ENCODE measurements around the gene TRIM33. TPM values are rescaled to one million over a fixed set of nuclear protein-coding genes. Genes with fewer than 3 reads are reported as not detected.

Gene TRIM33
- total and polyA plus RNA-seq, 2 of the 8 experiments (the other 6 are each of a cell fraction or from before 2014, with no cell fraction given): 17.1 to 52.3 TPM

DNA sequence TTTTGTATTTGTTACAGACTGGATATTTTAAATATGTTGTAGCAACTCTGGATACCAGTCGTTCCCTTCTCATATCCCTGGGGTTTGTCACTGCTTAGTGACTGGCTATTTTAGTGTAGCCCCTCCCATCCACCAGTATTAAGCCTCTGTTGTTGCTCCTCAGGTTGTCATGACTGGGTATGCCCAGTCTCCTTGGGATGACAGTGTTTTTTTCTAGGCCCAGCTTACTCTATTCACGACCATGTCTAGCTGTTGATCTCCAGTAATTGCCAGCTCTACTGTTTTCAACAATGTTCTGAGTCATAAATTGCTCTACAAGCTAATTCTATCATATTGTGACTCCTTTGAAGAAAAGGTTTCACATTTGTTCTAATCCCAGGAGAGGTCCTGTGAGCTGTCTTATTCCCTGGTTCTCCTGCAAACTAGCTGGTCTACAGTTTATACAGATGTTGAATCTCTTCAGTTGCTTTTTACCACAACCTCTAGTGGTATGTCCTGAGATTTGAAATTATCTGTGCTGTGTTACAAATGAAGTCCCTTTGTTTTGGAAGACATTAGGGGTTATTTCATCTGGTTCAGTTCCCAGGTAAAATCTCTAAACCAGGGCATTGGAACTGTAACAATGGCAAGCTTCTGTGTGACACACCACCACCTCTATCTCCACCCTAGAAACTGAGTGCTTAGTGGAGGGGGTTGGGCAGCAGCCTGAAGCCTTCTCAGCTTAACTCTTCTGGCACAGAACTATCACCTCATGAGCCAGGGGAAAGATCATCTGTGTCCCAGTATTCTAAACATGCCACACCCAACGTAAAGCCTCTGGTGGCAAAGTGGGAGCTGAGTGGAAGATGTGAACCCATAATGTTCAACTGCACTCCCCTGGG, 124.6 kb downstream of the TRIM33 start:
- Histone ChIP-seq H3K27me3 (replicated peaks in 1 of 4; ENCODE audit: control insufficient read depth in 3 of 4, extremely low read depth in 1 of 4, insufficient read depth in 3 of 4, low read length in 3 of 4) (no peaks in the 10 kb centered on the region), H2BK15ac (ENCODE audit: low read length) (no peak overlapping the region), H4K91ac (replicated peaks; ENCODE audit: insufficient read length, low read length) (no peak overlapping the region), H3K4ac (replicated peaks; ENCODE audit: insufficient read length, low read depth, low read length) (no peak overlapping the region), H4K8ac (ENCODE audit: extremely low read depth, insufficient read depth, low read length) (no peak overlapping the region), H3K9me3 (ENCODE audit: insufficient read depth in 2 of 2, low read depth in 1 of 2, low read length in 1 of 2) (no peaks in the 10 kb centered on the region), H3K79me2 (ENCODE audit: control insufficient read depth in 1 of 2, insufficient read depth in 2 of 2, low read length in 2 of 2) (no peaks in the 10 kb centered on the region), H2AK5ac (ENCODE audit: low read depth, low read length) (no peak overlapping the region), H3K4me2 (ENCODE audit: insufficient read depth in 1 of 2, low read depth in 2 of 2, low read length in 2 of 2) (no peak overlapping the region), H2AFZ (ENCODE audit: low read length) (no peak overlapping the region), H3K36me3 (ENCODE audit: control insufficient read depth in 2 of 4, insufficient read depth in 4 of 4, low read length in 3 of 4) (no peaks in the 10 kb centered on the region), H3K56ac (replicated peaks; ENCODE audit: insufficient read length, low read depth, low read length) (no peak overlapping the region), H2BK20ac (ENCODE audit: low read length) (no peak overlapping the region), H3K4me3 (ENCODE audit: extremely low read depth in 1 of 4, insufficient read depth in 2 of 4, low read depth in 3 of 4, low read length in 4 of 4) (no peak overlapping the region), H4K20me1 (replicated peaks in 1 of 2; ENCODE audit: control insufficient read depth in 1 of 2, insufficient read depth in 2 of 2, low read length in 2 of 2) (no peaks in the 10 kb centered on the region), H3K23me2 (ENCODE audit: low read depth, low read length) (no peaks in the 10 kb centered on the region), H3K4me1 (replicated peaks in 1 of 4; ENCODE audit: control insufficient read depth in 3 of 4, insufficient read depth in 4 of 4, low read length in 3 of 4) (peaks cover 0 to 5% (median 0%) of the 10 kb centered on the region in 4 experiments; a peak in 3 of 7 replicates), H3K27ac (ENCODE audit: low read depth, low read length) (no peak overlapping the region), H2BK12ac (ENCODE audit: low read depth, low read length) (no peak overlapping the region), H3K18ac (ENCODE audit: extremely low read depth, low read length) (no peak overlapping the region), H4K5ac (ENCODE audit: insufficient read length, low read depth, low read length) (no peak overlapping the region), H3K79me1 (ENCODE audit: low read depth, low read length) (no peaks in the 10 kb centered on the region), H2BK120ac (replicated peaks; ENCODE audit: low read depth, low read length) (no peak overlapping the region), H3K9ac (replicated peaks in 1 of 4; ENCODE audit: extremely low read depth in 1 of 4, low read depth in 3 of 4, low read length in 3 of 4) (no peak overlapping the region), H3K14ac (ENCODE audit: insufficient read length) (no peak overlapping the region), H3K23ac (ENCODE audit: insufficient read length) (no peak overlapping the region), H2BK5ac (ENCODE audit: low read depth, low read length) (no peak overlapping the region)
- FAIRE-seq (no peak), DNase-seq (ENCODE audit: low read depth in 1 of 2, low spot score in 2 of 2) (peak in 1 of 2 experiments; percentile 27)
- ChIA-PET CTCF (ENCODE audit: partially characterized antibody) (interaction anchor here (0.6 to 2.9 kb wide), 6 partner anchors 16 to 174 kb away, joined by 3 to 16 read pairs (median 5); no protein-coding TSS in a partner anchor), POLR2A (ENCODE audit: partially characterized antibody) (interaction anchor here (0.6 to 1.2 kb wide), 3 partner anchors 9 to 276 kb away, joined by 3 to 4 read pairs (median 3); no protein-coding TSS in a partner anchor)
- WGBS, 2 experiments (ENCODE audit: extremely low coverage in 1 of 2, insufficient coverage in 1 of 2, insufficient read length in 1 of 2, insufficient replicate concordance in 2 of 2, low coverage in 1 of 2, low lambda C conversion rate in 2 of 2, missing lambda C conversion rate in 1 of 2): 80% methylated on average over 3 of the region's 3 CpGs; no CpG with 5 or more reads in 1 of the 2 experiments
- TF ChIP-seq CHD1 (IDR thresholded peaks at IDR 0.05; ENCODE audit: low read depth, low read length) (no peak), SIN3A (conservative IDR thresholded peaks at IDR 0.05 in 1 of 2, IDR thresholded peaks at IDR 0.05 in 1 of 2; ENCODE audit: low read depth in 1 of 2, low read length in 2 of 2) (no peak), MAFK (IDR thresholded peaks at IDR 0.05; ENCODE audit: low read depth, low read length) (no peak), SAP30 (IDR thresholded peaks at IDR 0.05; ENCODE audit: insufficient read depth, insufficient replicate concordance, low read length) (no peak), TCF12 (IDR thresholded peaks at IDR 0.05; ENCODE audit: low read depth, low read length) (no peak), ATF3 (IDR thresholded peaks at IDR 0.05; ENCODE audit: insufficient read depth, low read depth, low read length) (no peak), RAD21 (IDR thresholded peaks at IDR 0.05 in 1 of 2, conservative IDR thresholded peaks at IDR 0.05 in 1 of 2; ENCODE audit: low read depth in 2 of 2, low read length in 2 of 2) (no peak), TAF1 (IDR thresholded peaks at IDR 0.05; ENCODE audit: low read depth, low read length) (no peak), PHF8 (conservative IDR thresholded peaks at IDR 0.05; ENCODE audit: low read depth, low read length) (no peak), SP1 (IDR thresholded peaks at IDR 0.05; ENCODE audit: low read depth, low read length) (no peak)
